GM19452 (cell line): ENCODE data around the gene SARS2.
A peak's percentile ranks its signal among the peaks of the same experiment; 100 is the strongest.

ENCODE experiments used
- ATAC-seq: cut with Tn5 transposase; IDR thresholded peaks from one replicate; pipeline ENCODE4 v1.9.1; 2021; ENCODE audit not compliant: unreplicated experiment

Gene SARS2

DNA sequence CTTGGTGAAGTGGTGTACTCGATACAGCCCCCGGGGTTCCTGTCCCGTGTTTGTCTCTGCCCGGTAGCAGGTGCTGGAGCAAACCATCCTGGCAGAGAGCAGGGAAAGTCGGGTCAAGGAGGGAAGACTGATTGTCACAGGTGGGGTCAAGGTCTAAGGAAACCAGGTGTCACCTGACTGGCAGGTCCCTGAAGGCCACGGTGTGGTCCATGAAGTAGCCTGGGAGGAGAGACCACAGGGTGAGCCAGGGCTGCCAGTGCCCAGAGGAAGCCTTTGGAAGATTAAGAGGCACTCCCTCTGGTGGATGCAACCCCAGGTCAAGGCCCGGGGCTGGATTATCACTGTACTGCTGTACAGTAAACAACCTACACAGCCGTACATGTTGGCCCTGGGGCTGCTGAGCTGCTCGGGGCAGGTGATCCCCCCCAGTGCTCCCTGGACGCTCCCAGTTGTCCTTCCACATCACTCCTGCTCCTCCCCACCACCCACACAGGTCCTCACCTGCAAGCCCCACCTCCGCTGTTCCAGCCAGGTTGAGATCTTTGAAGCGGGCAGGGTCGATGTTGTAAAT is 12.6 kb downstream of the SARS2 start:
- no peak for ATAC-seq

DNA sequence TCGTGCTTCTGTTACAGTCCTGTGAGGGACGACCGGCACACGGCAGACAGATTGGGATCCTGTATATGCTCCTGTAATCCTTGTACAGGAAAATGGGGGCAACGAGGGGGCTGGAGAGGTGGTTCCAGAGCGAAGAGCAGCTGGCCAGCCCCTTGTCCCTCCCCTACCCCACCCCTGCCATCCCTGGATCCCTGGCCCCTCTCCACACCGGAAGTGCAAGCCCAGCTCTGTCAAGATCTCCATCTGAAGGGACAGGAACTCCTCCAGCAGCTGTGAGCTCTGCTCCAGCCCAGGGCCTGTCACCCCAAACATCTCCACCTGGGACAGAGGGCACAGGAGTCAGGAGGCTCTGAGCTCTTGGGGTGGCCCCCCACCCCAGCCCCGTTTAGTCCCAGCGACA is 13.0 kb downstream of the SARS2 start:
- ATAC-seq, result no peak

GRCh38 chr19:38915329-38916321 is 14.9 kb downstream of the SARS2 start:
- no peak for ATAC-seq

GRCh38 chr19:38913958-38914357 is 16.6 kb downstream of the SARS2 start:
- ATAC-seq, result no peak

DNA sequence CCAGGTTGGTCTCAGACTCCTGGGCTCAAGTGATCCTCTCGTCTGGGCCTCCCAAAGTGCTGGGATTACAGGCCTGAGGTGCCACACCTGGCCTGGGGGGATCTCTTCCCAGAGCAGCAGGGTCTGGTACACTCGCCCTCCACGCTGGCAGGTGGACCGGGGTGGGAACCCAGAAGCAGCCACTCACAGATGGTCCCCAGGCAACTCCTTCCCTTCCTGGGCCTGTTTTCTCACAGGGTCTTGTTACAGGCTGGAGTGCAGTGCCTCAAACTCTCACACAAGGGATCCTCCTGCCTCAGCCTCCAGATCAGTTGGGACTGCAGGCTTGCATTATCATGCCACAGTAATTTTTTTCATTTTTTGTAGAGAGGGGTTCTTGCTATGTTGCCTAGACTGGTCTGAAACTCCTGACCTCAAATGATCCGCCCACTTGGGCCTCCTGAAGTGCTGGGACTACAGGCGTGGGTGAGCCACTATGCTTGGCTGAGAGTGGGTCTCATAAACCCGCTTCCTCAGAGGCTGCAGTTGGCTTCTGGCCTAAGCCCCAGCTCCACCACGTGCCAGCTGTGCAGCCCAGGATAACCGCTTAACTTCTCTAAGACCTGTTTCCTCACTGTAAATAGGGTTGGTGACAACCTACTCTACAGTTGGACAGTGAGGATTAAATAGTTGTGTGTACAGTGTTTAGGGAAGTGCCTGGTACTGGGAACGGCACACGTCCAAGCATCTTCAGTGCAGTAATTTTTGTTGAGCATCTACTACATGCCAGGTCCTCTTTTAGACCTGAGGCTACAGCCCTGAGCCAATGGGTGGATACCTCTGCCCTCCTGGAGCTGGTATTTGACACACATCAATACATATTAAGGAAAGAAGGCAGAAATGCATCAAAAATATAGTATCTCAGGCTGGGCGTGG is 17.7 kb downstream of the SARS2 start:
- ATAC-seq, result no peak

- no peak for ATAC-seq
Observed at GRCh38 chr19:38911388-38912001, 19.1 kb downstream of the SARS2 start.

GRCh38 chr19:38910488-38910887 is 20.1 kb downstream of the SARS2 start:
- ATAC-seq, result no peak

DNA sequence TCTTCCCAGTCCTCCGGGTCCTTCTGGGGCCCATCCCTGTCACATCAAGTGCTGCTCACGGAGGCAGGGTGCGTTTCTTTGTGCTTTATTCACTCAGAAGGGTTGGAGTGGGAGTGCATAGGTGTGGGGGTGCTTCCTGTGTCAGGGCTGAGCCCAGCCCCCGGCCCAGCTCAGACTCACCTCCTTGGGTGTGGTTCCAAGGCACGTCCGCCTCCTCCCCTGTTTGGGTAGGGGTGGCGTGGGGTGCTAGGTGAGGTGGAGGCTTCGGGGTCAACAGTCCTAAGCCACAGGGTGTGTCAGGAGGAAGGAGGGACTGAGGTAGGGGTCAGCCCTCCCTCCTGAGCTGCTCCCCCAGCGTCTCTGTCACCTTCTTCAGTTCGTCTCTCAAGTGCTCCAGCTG is 21.7 kb downstream of the SARS2 start:
- ATAC-seq, result no peak

GRCh38 chr19:38907670-38908069 is 22.9 kb downstream of the SARS2 start:
- no peak for ATAC-seq

DNA sequence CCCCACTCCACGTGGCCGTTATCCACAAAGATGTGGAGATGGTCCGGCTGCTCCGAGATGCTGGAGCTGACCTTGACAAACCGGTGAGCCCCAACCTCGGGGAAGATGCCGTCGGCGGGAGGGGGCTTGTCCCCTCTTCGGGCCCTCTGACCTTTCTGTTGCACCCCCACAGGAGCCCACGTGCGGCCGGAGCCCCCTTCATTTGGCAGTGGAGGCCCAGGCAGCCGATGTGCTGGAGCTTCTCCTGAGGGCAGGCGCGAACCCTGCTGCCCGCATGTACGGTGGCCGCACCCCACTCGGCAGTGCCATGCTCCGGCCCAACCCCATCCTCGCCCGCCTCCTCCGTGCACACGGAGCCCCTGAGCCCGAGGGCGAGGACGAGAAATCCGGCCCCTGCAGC is 23.3 kb downstream of the SARS2 start:
- ATAC-seq, result no peak

GRCh38 chr19:38905620-38906019 is 24.9 kb downstream of the SARS2 start:
- ATAC-seq, result no peak

- ATAC-seq, result no peak
Observed at GRCh38 chr19:38904581-38905539, 25.7 kb downstream of the SARS2 start.

- ATAC-seq, result no peak
Observed at GRCh38 chr19:38901683-38902082, 28.9 kb downstream of the SARS2 start.

- no peak for ATAC-seq
Observed at GRCh38 chr19:38900743-38901190, 29.8 kb downstream of the SARS2 start.

- no peak for ATAC-seq
Observed at GRCh38 chr19:38900202-38900629, 30.3 kb downstream of the SARS2 start.

DNA sequence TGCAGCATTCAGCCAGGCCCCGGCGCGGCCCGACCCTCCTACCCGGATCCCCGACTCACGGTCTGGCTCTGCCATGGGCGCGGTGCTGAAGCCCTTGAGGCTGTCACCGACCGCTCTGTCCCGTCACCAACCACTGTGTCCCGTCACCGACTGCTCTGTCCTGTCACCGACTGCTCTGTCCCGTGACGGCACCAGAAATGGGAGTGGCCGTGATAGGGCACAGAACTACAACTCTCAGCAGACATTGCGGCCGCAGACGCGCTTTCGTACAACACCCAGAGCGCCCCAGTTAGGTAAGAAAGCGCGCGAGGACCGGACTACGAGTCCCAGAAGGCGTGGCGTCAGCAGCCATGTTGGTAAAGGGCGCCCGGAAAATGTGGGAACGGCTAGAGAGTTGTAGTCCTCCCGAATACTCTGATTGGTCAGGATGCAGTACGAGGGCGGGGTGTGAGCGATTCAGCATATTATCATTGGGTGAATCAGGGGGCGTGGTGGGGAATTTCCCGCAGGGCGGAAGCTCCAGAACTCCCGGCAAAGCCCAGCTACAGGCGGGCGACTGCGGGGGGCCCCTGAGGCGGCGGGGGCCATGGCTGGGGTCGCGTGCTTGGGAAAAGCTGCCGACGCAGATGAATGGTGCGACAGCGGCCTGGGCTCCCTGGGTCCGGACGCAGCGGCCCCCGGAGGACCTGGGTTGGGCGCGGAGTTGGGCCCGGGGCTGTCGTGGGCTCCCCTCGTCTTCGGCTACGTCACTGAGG is 30.9 kb downstream of the SARS2 start, which contains the start of the genes NFKBIB and SIRT2:
NFKBIB (plus strand) TSS at position 523 of the 755 bp plus-strand sequence; CDS start at position 587, 64 bp downstream.
SIRT2 (minus strand) TSS at position 172 of the 755 bp plus-strand sequence; CDS start at position 75, 97 bp downstream.
- ATAC-seq, result peak; percentile 90

GRCh38 chr19:38898788-38899446 is 31.6 kb downstream of the SARS2 start:
- no peak for ATAC-seq

GRCh38 chr19:38894968-38895367 is 35.6 kb downstream of the SARS2 start:
- ATAC-seq, result no peak
